ENCODE measurements around the gene C1QC.

C1QC gene

GRCh38 chr1:22608361-22608760 lies 35.1 kb upstream of the C1QC start:
- H4K20me1 ChIP-seq (ENCODE audit: insufficient read depth, low read length) = 0 out of 2 replicates have a peak, but pooled peaks cover 2% of the 10 kb centered on the region
- no peaks in the 10 kb centered on the region for H3K79me2 ChIP-seq (ENCODE audit: low read length)
- H3K27ac ChIP-seq (ENCODE audit: low read length) = no peak overlapping the region
- no peak overlapping the region for H3K9ac ChIP-seq (ENCODE audit: low read length)
- H3K4me2 ChIP-seq (ENCODE audit: low read length) = no peak overlapping the region
- H3K9me3 ChIP-seq (ENCODE audit: insufficient read depth, low read length) = no peaks in the 10 kb centered on the region
- no peaks in the 10 kb centered on the region for H3K27me3 ChIP-seq (ENCODE audit: low read depth, low read length)
- TF ChIP-seq EZH2phosphoT487 (IDR thresholded peaks at IDR 0.05; ENCODE audit: low read depth) (no peak), CTCF (IDR thresholded peaks at IDR 0.05; ENCODE audit: low read depth, low read length) (no peak)
- H2AFZ ChIP-seq (ENCODE audit: low read depth, low read length) = no peak overlapping the region
- no peaks in the 10 kb centered on the region for H3K36me3 ChIP-seq (replicated peaks; ENCODE audit: low read depth, low read length)
- H3K4me3 ChIP-seq (ENCODE audit: low read length) = no peak overlapping the region
- no peaks in the 10 kb centered on the region for H3K4me1 ChIP-seq (ENCODE audit: low read length)

- TF ChIP-seq CTCF (IDR thresholded peaks at IDR 0.05; ENCODE audit: low read depth, low read length) (no peak), EZH2phosphoT487 (IDR thresholded peaks at IDR 0.05; ENCODE audit: low read depth) (no peak)
- Histone ChIP-seq H2AFZ (ENCODE audit: low read depth, low read length) (no peak overlapping the region), H3K79me2 (ENCODE audit: low read length) (no peaks in the 10 kb centered on the region), H3K4me2 (ENCODE audit: low read length) (no peak overlapping the region), H3K9me3 (ENCODE audit: insufficient read depth, low read length) (no peaks in the 10 kb centered on the region), H3K4me3 (ENCODE audit: low read length) (no peak overlapping the region), H3K4me1 (ENCODE audit: low read length) (no peaks in the 10 kb centered on the region), H3K9ac (ENCODE audit: low read length) (no peak overlapping the region), H3K36me3 (replicated peaks; ENCODE audit: low read depth, low read length) (no peaks in the 10 kb centered on the region), H4K20me1 (ENCODE audit: insufficient read depth, low read length) (0 out of 2 replicates have a peak, but pooled peaks cover 2% of the 10 kb centered on the region), H3K27ac (ENCODE audit: low read length) (no peak overlapping the region), H3K27me3 (ENCODE audit: low read depth, low read length) (no peaks in the 10 kb centered on the region)
Measured at GRCh38 chr1:22609291-22609690, 34.1 kb upstream of the C1QC start.

GRCh38 chr1:22611530-22611947 lies 31.9 kb upstream of the C1QC start:
- Histone ChIP-seq H3K27me3 (ENCODE audit: low read depth, low read length) (no peaks in the 10 kb centered on the region; the same call in 1 of the 2 replicates), H3K4me1 (ENCODE audit: low read length) (no peaks in the 10 kb centered on the region)

More at GRCh38 chr1:22611530-22611947, 31.9 kb upstream of the C1QC start:
- Histone ChIP-seq H3K36me3 (replicated peaks; ENCODE audit: low read depth, low read length) (no peaks in the 10 kb centered on the region), H3K4me2 (ENCODE audit: low read length) (no peak overlapping the region), H3K4me3 (ENCODE audit: low read length) (no peak overlapping the region), H3K9me3 (ENCODE audit: insufficient read depth, low read length) (no peaks in the 10 kb centered on the region), H3K79me2 (ENCODE audit: low read length) (no peaks in the 10 kb centered on the region), H2AFZ (ENCODE audit: low read depth, low read length) (no peak overlapping the region), H3K9ac (ENCODE audit: low read length) (no peak overlapping the region), H3K27ac (ENCODE audit: low read length) (no peak overlapping the region), H4K20me1 (ENCODE audit: insufficient read depth, low read length) (0 out of 2 replicates have a peak, but pooled peaks cover 2% of the 10 kb centered on the region)
- TF ChIP-seq CTCF (IDR thresholded peaks at IDR 0.05; ENCODE audit: low read depth, low read length) = no peak
- no peak for TF ChIP-seq EZH2phosphoT487 (IDR thresholded peaks at IDR 0.05; ENCODE audit: low read depth)
